Cortex of kidney (tissue), 1 donor: Measurements from ENCODE around the gene PIEZO1.

Experiments used
- DNase-seq: peaks from one replicate; lab custom pipeline; 2025; lab: John Stamatoyannopoulos, UW

Gene PIEZO1

GRCh38 chr16:88817785-88818574 is 33.0 kb upstream of the PIEZO1 start:
- no peak for DNase-seq

- no peak for DNase-seq
These were observed 31.9 kb upstream of the PIEZO1 start for GRCh38 chr16:88816736-88817535.

- no peak for DNase-seq
These were observed 31.0 kb upstream of the PIEZO1 start for GRCh38 chr16:88815901-88816589.

GRCh38 chr16:88815227-88815626 is 30.2 kb upstream of the PIEZO1 start:
- DNase-seq = no peak

- DNase-seq = no peak
These were observed 29.1 kb upstream of the PIEZO1 start for GRCh38 chr16:88814144-88814502.

- DNase-seq = no peak
These were observed 28.5 kb upstream of the PIEZO1 start for GRCh38 chr16:88813269-88814143.

- no peak for DNase-seq
These were observed 27.7 kb upstream of the PIEZO1 start for GRCh38 chr16:88812513-88813268.

GRCh38 chr16:88811769-88812512 is 26.9 kb upstream of the PIEZO1 start, which contains the start of gene APRT:
APRT (minus strand) TSS chr16:88811928; CDS start chr16:88811899, 29 bp downstream.
- no peak for DNase-seq

- DNase-seq = no peak
These were observed 26.1 kb upstream of the PIEZO1 start for GRCh38 chr16:88810912-88811768.

- no peak for DNase-seq
These were observed 25.3 kb upstream of the PIEZO1 start for GRCh38 chr16:88810166-88810911.

- no peak for DNase-seq
These were observed 24.7 kb upstream of the PIEZO1 start for GRCh38 chr16:88809676-88810165.

GRCh38 chr16:88809068-88809675 is 24.2 kb upstream of the PIEZO1 start:
- DNase-seq = no peak

- DNase-seq = no peak
These were observed 22.8 kb upstream of the PIEZO1 start for GRCh38 chr16:88807626-88808453.

- no peak for DNase-seq
These were observed 22.2 kb upstream of the PIEZO1 start for GRCh38 chr16:88807142-88807625.

GRCh38 chr16:88806491-88807111 is 21.6 kb upstream of the PIEZO1 start:
- DNase-seq = no peak

GRCh38 chr16:88805887-88806393 is 20.9 kb upstream of the PIEZO1 start:
- no peak for DNase-seq
